NCI-H2227 (cell line): ENCODE results near the gene KANK4.

ENCODE experiments used
- DNase-seq: peaks from one replicate; lab custom pipeline; 2025; ENCODE audit not compliant: unreplicated experiment; lab: John Stamatoyannopoulos, UW

The KANK4 gene

DNA sequence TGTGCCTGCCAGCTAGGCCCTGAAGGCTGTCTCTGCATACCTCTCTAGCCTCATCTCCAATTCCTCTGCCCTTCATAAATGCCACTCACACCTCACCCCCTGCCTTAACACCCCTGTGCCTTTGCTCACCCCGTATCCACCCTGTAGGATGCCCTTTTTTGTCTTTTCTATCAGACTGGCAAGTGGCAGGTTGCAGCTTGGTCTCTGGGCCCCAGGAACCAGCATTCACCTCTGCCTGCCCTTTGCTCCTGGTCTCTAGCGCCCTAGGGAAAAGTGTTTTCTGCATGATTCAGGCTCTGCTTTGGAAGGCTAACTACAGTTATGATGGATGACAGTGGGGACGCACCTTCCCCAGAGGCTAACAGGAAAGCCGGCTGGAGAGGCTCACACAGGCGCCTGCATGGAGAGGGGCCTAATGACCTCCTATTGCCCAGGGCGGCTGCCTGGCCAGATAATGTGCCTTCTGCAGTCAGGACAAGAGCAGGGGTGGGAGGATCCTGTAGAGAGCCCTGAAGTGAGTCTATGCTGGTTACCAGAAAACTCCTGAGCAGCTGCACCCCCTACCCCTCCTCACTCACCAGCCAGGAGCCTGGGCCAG is 11.2 kb downstream of the KANK4 start:
- no peak for DNase-seq

DNA sequence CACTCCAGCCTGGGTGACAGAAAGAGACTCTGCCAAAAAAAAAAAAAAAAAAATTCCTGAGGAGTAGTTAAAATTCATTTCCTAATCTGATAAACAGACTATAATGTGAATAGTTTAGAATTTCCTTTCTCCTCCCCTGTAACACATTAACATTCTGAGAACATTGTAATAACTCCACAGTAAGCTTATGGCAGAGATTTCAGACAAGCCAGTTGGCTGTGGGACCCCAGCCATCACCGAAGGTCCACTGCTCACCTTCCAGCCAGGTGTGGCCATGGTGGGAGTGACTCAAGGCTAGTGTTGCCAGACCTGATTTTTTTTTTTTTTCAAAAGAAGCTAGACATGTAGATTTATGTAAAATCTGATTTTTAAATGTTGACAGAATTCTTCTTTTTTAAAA is 11.8 kb downstream of the KANK4 start:
- no peak for DNase-seq

DNA sequence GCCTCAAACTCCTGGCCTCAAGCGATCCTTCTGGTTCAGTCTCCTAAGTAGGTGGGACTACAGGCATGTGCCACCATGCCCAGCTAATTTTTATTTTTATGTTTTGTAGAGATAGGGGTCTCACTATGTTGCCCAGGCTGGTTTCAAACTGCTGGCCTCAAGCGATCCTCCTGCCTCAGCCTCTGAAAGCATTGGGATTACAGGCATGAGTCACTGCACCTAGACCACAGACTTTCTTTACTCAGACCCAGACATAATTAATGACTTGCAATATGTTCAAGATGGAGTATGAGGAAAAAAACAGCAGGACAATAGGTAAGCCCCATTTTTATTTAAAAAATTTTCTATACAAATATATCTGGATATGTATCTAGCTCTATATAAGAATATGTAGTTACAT is 13.2 kb downstream of the KANK4 start:
- no peak for DNase-seq

DNA sequence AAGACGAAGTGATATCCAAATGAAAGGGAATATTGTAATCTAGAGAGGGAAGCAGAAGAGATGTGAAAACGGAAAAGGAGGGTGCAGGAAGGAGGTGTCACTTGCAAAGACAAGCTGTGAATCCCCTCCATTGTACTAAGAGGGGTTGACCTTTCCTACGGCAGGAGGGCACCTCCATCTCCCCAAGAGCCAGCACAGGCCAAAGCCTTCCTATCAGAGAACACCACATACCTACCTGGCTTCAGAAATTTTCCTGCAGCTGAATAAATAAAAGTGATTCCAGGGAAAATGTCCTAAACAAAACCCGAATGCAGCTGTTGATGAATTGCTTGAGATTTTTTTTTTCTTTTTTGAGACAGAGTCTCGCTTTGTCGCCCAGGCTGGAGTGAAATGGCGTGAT is 14.3 kb downstream of the KANK4 start:
- DNase-seq = no peak

DNA sequence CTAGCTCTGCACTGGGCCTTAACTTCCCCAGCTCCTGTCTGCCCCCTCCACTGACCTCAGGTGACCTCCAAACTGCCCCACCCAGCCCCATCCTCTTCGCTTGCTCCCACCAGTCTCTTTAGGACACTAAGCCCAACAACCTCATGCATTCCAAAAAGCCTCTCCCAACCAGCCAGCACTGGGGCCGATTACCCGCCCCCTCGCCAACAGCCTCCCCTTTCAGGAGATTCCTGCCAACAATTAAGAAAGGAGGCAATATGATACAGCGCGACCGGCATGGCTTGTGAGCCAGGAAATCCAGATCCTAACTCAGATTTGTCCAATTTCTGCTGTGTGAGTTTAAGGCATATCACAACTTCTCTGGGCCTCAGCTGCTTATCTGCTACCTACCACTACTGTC is 14.7 kb downstream of the KANK4 start:
- no peak for DNase-seq

DNA sequence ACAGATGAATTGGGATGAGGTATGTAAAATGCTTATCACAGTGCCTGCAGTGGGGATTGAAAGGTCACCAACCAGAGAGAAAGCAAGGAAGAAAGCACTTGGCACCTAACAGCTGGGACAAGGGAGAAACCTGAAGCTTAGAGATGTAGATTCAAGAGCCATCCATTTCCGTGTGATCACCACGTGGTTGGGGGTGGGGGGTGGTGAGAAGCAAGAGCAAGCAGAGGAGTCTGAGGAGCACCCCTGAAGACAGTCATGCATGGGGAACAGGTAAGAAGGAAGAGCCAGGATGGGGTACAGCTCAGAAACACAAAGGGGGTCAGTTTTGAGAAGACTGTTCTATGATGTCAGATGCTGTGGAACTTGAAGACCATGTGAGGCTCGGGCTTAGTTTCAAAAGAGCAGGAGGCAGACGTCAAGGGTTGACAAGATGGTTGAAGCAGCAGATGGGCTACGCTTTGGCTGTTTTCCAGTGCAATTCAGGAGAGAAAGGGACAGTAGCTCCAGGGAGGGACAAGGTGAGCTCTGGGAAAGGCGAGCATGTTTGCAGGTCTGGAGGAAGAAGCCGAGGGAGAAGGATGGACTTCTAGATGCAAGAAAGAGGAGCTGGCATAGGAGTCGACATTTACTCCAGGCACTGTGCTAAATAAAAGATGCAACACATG is 17.4 kb downstream of the KANK4 start:
- DNase-seq = no peak

DNA sequence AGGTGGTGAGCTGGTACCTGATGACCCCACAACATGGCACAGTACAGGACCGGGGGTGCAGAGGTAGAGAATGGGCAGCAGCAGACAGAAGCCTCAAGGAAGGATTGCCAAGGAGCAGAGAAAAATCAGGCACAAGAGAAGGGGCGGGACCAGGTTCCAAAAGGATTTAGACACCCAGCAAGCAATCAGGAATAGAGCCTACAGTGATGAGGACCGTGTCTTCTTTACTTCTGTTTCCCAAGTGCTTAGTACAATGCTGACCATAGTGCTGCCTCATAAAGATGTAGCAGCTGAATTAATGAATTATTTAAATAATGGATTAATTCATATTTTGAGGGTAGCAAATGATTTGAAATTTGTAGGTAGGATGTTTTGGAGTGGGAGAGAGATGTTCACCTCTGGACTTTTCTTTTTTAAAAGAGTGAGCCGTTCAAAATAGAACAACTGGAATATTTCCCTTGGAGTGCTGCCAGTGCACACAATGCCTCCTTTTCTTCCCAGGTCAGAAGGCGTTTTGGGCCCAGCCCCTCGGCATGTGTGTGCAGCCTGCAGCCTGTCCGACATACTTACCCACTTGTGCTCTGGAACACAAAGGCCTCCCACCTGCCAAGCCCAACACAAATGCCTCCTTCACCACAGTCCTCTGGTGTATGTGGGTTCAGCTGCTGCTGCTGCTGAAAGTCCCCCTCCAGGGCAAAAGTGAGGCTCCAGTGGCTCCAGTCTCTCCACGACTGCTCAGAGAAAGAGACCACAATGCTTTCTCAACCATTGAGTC is 19.6 kb downstream of the KANK4 start:
- peak; percentile 23 for DNase-seq

DNA sequence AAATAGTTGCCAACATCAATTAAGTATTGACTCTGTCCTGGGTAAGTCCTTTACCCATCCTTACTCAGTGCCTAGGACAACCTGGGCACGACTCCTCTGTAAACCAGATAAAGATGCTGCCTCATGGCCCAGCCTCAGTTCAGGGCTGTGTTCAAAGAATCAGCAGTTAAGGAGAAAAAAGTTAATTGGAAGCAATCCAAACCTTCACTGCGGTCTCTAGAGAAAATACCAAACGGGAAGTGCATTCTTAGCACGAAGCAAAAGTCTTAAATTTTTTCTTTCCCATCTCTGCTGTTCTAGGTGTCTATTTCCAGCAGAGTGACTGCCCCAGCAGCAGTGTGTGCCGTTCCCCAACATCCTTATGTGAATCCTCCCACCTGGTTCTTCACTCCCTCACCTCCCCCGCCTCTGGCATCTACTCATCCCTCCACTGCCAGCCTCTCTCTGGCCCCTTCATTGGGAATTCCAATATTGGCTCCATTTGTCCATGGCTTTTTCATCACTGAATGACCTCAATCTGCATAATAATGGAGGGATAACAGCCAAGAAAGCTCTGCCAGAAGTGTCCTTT is 23.2 kb downstream of the KANK4 start:
- DNase-seq = no peak

DNA sequence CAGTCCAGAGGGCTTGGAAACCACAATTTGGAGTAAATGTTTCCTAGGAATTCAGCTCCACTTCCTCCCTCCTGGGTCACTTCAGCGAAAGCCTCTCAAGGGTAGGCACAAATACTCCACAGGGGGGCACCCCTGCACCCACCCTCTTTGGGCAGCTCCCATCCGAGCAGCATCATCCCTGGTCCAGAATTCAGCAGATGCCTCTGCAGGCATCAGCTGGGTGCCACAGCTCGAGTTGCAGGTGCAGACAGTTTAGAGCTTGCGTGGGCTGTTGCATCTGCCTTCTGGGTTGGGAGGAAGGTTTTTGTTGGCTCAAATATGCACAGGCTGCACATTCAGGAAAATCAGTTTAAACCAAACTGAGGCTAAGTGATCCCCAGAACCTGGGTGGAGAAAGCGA is 25.0 kb downstream of the KANK4 start:
- DNase-seq = no peak

DNA sequence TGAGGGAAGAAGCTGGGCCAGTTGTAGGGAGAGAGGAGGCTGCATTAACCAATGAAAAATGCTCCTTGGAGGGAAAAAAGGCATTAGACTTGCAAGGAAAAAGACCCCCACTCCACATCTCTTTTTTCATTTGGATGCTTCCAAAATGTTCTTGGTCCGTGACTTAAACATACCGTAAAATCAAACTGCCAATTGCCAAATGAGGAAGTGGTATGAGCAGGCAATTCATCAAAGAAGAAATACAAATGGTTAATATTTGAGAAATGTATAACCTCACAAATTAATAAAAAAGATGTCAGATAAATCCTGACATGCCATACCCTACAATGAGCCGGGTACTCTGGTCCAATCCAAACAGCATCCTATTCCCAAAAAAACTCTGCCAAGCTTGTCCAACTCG is 30.6 kb downstream of the KANK4 start:
- DNase-seq = no peak

DNA sequence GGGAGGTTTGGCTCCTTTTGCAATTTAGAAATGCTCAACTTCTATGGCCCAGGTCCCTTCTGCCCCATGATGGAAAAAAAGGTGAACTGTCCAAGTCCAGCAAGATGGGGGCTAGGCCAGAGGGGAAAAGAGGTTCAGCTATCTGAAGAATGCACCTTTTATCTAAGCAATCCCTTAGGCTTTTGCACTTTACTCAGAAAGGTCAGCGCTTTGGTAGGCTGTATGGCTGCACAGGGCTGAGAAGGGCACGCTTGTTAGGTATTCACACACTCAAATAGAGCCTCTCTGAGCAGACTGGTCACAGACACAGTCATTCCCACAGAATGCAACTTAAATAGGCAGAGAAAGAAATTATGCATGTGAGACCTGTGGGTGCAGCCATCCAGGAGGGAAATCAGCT is 31.0 kb downstream of the KANK4 start:
- DNase-seq = no peak

DNA sequence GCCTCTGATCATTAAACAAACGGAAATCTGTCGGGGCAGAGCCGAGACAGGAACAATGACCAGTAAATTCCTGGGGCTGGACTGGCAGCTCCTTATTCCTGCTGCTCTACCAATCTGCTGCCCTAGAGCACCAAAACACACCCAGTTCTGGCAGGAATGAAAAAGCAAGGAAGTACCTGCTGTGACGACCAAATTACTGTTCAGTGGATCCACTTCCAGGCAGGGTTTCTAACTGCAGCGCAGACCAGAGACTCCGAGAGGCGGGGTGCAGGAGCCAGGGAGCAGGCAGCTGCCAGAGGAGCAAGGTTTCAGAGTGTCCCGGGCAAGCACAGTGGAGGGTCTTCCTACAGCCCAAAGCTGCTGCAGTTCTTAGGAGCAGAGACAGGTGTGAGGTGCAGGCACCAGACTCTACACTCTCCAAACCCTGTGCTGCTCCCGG is 32.4 kb downstream of the KANK4 start:
- DNase-seq = peak; percentile 42

DNA sequence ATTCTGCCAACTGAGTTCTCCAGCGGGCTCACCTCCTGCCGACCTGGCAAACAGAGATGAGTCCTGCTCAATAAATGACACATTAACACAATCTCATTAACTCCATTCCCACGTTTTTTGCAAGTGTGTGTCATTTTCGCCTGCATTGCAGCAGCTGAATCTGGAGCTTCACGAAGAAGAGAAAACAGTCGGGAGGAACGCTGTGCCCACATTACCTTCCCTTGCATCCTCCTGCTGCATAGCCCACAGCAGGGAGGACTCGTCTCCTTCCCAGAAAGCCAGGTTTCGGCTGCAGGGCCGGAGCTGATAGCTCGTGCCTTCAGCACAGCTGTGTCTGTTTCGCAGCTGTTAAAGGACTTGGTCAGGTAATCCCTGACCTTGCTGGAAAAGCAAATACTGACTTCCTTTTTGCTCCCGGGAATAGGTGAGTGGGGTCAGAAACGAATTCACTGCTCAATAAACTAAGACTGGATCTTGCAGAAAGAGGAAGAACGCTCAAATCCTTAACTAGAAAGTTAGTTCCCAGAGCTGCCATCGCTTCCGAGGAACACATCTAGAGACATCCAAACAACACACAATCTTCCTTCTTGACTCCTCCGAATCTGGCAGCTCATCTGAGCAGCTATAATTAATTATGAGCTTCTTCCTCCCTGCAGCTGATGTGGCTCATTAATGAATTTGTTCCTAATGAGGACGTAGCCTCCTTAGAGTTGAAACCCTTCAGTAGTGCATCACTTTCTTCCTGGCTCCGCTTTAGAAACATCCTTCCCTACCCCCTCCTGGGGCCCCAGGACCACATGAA is 33.0 kb downstream of the KANK4 start:
- DNase-seq = peak; percentile 12

DNA sequence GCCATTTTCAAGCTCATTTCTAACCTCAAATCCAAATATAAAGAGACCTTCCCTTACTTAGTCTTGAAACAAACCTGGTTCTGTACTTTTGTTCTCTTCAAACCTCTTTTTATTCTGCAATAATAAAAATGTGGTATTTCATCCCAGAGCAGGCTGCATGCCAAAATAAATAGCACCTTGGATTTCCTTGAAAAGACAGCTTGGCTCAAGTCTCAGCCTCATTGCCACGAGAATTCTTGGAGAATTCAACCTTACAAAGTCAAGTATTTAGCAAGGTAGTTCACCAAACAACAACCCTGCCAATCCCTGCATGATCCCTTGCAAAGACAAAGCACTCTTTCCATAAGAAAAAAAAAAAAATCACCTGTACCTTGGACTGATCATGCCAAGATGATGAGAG is 33.8 kb downstream of the KANK4 start:
- no peak for DNase-seq

DNA sequence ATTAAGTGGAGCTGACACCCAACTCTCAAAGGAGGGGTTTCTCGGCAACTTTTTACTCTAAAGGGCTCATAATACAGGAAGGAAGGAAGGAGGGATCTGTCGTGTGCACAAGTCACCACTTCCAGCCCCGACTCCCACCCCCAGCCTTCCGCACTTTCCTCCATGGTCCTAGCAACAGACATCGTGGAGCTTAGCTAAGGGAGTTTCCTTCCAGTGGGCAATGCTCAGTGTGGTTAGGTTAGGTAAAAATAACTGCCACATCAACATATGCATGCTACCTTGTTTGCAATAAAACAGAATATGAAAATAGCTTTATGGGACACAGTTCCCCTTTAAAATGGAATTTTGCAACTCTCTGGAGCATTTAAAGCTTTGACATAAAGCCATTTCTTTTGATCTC is 35.2 kb downstream of the KANK4 start:
- DNase-seq = no peak

DNA sequence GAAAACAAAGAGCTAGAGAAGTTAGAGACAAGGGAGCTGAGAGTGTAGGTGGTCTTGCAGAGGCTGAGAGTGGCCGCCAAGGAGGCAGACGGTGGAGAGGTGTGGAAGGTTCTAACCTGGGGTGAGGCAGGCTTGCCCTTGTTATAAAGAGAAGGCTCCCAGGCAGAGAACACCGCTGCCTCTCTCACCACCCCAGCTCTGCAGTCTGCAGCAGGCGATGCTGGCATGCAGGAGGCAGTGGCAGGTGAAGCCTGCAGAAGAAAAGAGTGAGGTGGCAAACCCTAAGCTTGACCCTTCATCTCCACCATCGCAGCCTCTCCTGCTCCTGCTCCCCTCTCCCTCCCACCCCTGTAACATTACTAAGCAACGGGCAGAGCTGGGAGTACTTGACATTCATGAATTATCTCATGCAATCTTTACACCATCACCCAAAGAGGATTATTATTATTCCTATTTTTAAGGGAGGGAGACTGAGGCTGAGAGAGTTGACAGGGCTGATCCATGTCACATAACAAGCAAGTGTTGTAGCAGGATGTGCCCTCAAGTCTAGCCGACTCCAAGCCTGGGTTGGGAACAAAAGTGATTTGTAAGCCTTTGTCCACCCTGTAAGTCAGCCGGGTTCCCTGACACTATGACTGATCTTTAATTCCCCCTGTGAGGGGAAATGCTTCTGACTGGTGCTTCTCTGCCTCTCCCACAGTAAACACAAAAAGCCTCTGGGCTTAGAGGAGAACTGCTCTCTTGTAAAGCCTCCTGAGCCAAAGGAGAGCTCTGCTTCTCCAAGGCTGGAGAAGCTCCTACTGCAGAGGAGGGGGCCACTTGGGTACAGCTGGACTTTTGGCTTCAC is 36.1 kb downstream of the KANK4 start:
- DNase-seq = no peak

DNA sequence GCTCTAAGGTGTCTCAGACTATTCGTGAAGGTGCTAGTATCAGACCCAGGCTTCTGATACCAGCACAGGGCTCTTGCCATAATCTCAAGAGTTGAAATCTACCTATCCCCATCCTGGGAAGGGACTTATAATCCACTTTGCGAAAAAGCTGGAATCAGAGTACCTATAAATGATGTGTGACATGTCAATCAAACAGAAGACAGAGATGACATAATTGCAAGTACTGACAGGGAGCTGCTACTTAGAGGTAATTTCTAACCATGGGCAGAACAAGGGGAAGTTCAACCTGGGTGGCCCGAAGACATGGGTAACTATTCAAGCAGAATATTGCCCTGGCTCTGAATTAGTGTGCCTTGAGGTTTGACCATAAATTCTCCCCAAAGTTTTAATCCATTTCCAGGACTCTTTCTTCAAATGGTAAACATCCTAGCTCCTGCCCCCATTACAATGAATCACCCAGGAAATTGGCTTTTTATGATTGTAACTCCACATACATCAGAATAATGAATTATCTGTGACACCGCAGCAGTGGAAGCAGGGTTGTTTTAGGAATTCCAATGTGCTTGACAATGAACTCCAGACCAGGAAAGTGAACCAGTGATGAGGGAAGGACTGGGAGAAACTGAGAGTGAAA is 37.2 kb downstream of the KANK4 start:
- no peak for DNase-seq

DNA sequence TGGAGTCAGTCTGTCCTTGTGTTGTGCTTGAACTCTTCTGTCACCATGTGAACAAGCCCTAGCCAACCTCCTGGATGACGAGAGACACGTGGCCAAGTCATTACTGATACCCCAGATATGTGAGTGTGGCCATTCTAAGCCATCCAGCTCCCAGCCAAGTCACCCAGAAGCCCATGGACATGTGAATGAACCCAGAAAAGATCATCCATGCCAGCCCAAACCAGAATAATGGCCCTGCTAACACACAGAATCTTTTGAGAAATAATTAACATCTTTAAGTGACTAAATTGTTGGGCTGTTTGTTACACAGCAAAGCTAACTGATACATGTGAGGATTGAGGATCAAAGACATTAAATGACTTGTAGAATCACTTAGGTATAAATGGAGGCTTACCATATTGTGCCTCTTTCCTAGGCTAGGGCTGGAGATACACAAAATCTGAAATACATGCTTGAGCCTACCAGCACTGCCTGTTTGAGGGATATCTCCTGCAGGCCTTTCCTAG is 38.2 kb downstream of the KANK4 start:
- DNase-seq = no peak

DNA sequence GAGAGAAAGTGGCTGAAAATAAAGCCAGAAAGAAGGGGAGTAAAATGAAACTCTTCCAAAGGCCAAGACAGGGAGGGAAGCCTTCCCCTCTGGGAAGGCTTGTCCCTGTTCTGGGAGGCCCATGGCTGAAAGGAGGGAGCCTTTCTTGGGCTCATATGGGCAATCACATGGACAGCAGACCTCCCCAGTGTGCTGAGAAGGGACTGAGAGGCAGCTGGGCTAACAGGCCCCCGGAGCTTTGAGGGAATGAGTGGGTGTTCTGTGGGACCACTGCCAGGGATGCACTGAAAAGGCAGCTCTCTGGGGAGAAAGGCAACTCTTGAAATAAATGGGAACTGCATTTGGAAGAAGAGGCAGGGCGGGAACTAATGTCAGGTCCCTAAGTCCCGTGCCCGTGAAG is 39.1 kb downstream of the KANK4 start:
- DNase-seq = no peak

DNA sequence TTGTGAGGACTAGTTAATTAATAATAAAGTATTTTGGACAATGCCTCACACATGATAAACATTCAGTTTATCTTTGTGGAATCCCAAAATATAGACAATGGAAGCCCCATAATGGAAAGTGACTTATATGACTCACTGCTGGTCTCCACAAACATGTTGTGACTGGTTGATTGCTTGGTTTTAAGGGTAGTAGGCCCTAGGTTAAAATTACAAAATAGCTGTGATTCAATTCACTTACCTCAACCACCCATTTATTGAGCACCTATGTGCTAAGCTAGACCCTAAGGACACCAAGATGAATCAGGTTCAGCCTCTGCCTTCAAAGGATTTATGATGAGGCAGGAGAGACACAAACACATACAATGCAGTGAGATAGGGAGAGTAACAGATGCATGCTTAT is 42.4 kb downstream of the KANK4 start:
- DNase-seq = no peak
